Stimulated activated CD8-positive, alpha-beta memory T cell treated with anti-CD3 and anti-CD28 coated beads, Interleukin-15, amount 100 ng/mL, for 48 hours (primary cell): Measurements from ENCODE around the gene CTSL.
"Not testable (repeated sequence)": the region's sequence is repeated elsewhere in the genome, so short reads cannot be mapped to it uniquely, and the experiment has no call there.

Experiments
- DNase-seq, 2 donors: peaks; one replicate each; pipeline ENCODE4 v3.0.0-alpha.2; 2020; ENCODE audit warnings: low read depth in 2 of 2

CTSL gene

GRCh38 chr9:87722393-87723088 is 3.4 kb upstream of the CTSL start:
- DNase-seq: no peak

- DNase-seq: no peak
Observed at GRCh38 chr9:87725356-87725899, 491 bp upstream of the CTSL start.

- DNase-seq: no peak
Observed at GRCh38 chr9:87729246-87729645, 3.3 kb downstream of the CTSL start.

- DNase-seq: no peak
Observed at GRCh38 chr9:87731321-87731720, 5.4 kb downstream of the CTSL start.

- DNase-seq: no peak
Observed at GRCh38 chr9:87732344-87732743, 6.4 kb downstream of the CTSL start.

- no peak for DNase-seq
Observed at GRCh38 chr9:87732756-87733155, 6.8 kb downstream of the CTSL start.

- DNase-seq: no peak
Observed at GRCh38 chr9:87733273-87734052, 7.5 kb downstream of the CTSL start.

GRCh38 chr9:87734106-87734505 is 8.2 kb downstream of the CTSL start:
- no peak for DNase-seq

GRCh38 chr9:87739546-87739945 is 13.6 kb downstream of the CTSL start:
- no peak for DNase-seq

- DNase-seq: no peak
Observed at GRCh38 chr9:87740209-87740608, 14.3 kb downstream of the CTSL start.

GRCh38 chr9:87741326-87741725 is 15.4 kb downstream of the CTSL start:
- DNase-seq: no peak

- DNase-seq: no peak
Observed at GRCh38 chr9:87741891-87742290, 16.0 kb downstream of the CTSL start.

GRCh38 chr9:87742813-87743428 is 17.0 kb downstream of the CTSL start:
- no peak for DNase-seq

GRCh38 chr9:87744247-87744646 is 18.3 kb downstream of the CTSL start:
- not testable (repeated sequence) for DNase-seq

- no peak for DNase-seq
Observed at GRCh38 chr9:87746186-87746585, 20.3 kb downstream of the CTSL start.

GRCh38 chr9:87748881-87749280 is 23.0 kb downstream of the CTSL start:
- DNase-seq: no peak

GRCh38 chr9:87749335-87750035 is 23.6 kb downstream of the CTSL start:
- DNase-seq: no peak

- no peak for DNase-seq
Observed at GRCh38 chr9:87750726-87751125, 24.8 kb downstream of the CTSL start.

GRCh38 chr9:87751423-87751822 is 25.5 kb downstream of the CTSL start:
- DNase-seq: no peak

GRCh38 chr9:87751868-87752267 is 25.9 kb downstream of the CTSL start:
- no peak for DNase-seq

GRCh38 chr9:87753313-87753712 is 27.4 kb downstream of the CTSL start:
- DNase-seq: no peak

GRCh38 chr9:87758330-87758729 is 32.4 kb downstream of the CTSL start:
- not testable (repeated sequence) for DNase-seq
